GM19351 (cell line): ENCODE results near the gene AHI1.
A peak's percentile ranks its signal among the peaks of the same experiment; 100 is the strongest.
"Not testable (repeated sequence)": the region's sequence is repeated elsewhere in the genome, so short reads cannot be mapped to it uniquely, and the experiment has no call there.

Experiments
- ATAC-seq: cut with Tn5 transposase; IDR thresholded peaks from one replicate; pipeline ENCODE4 v1.9.1; 2021; ENCODE audit warnings: mild to moderate bottlenecking, moderate library complexity; ENCODE audit not compliant: unreplicated experiment

The AHI1 gene

DNA sequence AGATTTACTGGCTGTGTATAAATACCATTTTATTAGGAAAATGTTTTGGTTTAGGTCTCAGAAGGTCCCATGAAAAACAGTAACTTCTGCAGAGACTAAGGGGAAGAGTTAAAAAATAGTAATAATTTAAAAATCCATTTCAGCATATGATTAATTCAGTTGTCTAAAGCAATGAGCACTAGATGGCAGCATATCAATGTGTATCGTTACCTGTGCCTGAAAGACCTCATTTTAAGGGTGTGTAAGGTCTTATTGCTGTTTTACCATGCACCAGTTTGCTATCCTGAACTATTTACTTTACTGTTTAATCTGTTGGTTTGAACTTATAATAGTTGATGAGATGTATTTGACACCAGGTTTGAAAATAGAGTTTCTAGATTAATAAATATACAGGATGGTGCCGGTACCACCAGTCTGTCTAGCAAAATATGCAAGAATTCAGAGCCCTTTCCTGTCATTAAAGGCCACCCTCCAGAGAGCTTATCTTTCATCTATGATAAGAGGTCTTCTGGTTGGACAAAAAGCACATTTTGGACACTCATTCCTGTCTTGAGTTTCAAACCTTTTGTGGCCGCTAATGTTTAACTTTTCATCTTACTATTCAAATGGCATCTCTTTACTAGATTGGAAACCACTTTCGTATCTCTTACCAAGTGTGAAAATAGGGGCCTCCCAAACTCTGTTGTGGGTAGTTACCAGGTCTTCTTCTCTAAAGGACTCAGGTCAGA lies 8.9 kb upstream of the AHI1 start:
- ATAC-seq = peak; percentile 81

DNA sequence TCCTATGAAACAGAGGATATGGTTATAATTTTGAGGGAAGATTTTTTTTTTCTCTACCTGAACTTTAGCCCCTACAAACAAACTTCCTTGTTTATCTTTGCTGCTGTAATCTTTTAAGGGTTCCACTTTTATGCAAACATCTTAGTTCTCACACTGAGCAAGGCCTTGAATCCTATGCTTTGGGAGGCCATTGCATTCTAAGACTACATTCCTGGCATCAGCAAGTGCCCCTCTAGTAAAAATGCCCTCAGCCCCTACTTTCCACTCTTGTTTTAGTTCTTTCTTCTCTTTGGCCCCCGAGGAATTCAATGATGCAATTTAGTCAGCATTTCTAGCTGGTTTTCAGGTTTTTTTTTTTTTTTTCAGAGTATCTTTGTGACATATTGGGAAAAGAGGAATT lies 8.1 kb upstream of the AHI1 start:
- no peak for ATAC-seq

DNA sequence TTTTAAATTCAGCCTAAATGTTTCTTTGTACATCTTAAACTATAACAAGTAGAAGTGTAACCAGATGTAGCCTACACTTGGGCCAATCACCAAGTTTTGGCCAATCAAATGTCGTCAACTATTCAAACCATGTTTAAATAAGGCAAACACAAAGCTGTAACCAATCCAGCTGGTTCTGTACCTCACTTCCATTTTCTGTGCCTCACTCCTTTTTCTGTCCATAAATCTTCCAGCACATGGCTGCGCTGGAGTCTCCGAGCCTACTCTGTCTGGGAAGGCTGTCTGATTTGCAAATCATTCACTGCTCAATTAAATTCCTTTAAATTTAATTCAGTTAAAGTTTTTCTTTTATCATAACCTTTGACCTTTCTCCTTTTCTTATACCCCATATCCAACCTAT lies 7.7 kb upstream of the AHI1 start:
- ATAC-seq = no peak

DNA sequence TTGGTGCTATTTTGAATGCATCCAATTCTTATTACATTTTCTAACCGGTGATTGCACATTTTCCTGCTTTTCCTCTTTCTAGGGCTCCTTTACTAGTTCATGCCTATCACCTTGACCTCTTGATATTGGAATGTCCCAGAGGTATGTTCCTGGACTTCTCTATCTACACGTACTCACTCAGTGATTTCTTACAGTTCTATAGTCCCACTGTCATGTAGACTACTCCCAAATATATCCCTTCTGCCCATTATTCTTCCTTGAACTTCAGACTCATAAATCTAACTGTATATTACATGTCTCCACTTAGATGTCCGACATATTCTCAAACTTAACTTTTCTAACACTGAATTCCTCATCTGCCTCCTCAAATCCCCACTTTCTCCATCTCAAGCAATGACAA lies 7.2 kb upstream of the AHI1 start:
- no peak for ATAC-seq

DNA sequence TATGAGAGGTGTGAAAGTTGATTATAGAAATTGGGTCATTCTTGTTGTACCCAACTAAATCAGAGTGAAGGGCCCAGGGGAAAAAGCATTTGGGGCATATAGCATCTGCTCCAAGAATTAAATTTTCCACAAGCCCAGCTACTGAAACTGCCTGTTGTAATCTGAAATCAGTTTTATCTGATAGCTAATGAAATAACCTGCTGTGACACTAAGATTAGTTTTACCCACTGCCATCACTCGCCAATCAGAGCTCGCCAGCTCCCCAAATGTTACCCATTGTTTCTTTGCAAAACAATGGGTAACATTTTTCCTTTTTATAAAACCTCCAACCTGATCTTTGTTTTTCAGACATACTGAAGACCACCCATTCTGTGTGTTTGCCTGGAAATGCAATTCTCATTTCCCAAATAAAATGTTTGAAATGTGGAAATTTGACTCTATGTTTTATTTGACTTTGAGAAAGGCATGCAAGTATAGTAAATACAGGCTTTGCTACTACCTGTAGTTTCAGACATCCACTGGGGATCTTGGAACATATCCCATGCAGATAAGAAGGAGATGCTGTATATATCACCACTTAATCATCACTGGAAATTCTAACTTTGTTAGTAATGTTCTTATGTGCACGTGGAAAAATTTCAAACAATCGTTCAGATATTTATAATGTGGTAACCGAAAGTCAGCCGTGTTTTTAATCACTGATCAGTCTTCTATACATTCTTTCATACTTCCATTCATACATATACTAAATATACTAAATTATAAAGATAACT lies 6.3 kb upstream of the AHI1 start:
- no peak for ATAC-seq

DNA sequence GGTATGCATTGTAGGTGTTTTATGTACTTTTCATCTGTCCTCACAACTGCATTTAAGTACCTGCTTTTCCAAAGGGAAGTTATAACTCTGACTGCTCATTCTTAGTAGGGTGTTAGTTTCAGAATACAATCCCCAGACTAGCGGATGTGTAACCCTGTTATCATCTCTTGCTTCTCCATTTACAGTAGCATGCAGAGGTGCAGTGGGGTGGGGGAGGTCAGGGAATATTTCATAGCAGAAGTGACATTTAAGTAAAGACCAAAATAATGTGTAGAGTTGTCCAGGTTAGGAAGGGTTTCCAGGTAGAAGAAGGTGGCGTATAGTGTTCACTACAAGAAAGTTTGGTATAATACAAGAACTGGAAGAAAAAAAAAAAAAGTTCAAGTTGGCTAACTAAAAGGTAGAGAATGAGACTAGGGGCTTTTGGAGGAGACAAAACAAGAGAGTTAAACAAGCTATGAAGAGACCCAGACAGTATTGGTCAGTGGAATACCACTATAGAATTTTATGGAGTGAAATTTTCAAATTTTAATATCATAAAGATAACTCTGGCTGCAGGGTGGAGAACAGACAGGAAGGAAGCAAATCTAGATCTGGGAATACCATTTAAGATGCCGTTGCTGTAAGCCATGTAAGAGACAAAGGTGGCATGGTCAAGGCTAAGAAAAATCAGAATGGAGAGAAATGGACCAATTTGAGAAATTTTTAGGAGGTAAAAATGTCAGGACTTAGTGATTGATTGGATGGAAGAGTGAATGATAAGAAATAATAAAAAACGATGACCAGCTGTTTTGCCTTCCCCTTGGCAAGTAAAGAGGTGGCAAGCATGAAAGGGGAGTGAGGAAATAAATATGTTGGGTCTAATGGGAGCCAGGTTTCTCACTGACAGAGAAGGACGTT lies 2.2 kb upstream of the AHI1 start:
- no peak for ATAC-seq

DNA sequence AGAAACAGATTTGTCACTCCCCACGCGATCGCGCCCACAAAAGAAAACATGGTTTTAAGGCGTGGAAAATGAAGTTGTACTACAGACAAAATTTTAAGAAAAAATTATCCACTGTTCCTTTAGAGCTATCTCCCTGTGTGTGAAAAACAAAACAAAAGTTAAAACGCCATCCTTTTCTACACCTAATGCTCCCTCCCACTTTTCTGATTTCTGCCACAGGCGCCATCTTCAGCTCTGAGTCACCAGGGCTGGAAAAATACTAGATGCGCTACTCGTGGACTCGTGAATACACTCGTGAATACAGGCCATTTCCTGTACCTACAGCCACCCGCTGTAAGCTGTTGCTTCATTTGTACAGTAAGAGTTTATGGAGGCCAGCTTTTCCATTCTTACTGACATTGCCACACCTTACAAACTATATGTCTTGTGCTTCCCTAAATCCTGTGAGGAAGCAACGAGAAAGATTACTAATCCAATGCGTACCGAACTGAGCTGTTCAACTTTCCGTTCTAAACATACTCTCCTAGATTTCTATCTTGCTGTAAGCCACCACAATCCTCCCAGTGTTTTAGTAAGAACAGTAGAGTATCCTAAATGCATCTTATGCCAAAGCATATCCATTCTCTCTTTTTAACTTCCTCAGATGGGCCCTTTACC lies 773 bp upstream of the AHI1 start:
- ATAC-seq = peak; percentile 38

DNA sequence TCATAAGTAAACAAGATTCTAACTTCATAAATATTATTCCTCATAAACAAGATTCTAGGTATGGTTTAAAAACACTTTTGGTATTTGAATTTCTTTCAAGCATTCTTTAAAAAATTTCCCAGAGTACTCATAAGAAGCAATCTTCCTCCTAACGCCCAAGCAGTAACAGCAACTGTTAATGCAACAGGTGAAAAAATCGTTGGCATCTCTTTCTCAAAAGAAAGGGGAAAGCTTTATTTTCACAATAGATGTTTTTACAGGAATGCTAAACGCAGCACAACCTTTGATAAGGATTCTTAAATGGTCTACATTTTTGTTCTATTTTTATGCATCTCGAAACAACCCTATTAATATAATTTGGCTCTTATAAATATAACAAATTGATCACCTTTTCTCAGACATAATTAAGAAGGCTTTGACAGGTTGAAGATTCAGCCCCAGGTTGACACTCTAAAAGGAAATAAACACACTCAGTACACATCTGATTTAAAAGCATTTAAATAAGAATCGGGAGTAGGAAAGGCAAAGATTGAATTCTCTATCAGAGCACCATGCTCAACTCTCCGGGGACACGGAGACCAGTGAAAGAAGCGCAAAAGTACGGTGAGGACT lies 634 bp downstream of the AHI1 start:
- ATAC-seq = no peak

DNA sequence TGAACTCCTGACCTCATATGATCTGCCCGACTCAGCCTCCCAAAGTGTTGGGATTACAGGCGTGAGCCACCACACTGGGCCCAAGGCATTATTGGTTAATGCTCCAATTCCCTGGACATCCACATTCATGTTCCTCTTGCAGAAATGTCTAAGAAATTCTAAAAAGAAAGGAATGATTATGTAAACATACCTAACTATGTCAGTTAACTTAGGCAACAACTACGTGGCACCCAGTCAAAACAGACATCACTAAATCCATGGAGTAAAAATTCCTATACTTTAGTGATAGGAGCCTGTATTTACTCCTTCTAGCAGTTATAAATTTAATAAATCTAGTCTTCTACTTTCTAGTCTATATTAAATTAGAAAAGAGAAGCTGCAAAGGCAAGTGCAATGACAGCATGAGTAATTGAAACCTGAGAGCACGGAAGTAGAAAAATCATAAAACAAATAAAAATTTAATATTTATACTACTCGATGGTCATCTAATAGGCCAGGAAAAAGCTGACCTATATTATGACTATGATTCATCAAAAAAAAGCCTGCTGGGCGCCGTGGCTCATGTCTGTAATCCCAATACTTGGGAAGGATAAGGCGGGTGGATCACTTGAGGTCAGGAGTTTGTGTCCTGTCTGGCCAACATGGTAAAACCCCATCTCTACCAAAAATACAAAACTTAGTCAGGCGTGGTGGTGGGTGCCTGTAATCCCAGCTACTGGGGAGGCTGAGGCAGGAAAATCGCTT lies 4.2 kb downstream of the AHI1 start:
- no peak for ATAC-seq

DNA sequence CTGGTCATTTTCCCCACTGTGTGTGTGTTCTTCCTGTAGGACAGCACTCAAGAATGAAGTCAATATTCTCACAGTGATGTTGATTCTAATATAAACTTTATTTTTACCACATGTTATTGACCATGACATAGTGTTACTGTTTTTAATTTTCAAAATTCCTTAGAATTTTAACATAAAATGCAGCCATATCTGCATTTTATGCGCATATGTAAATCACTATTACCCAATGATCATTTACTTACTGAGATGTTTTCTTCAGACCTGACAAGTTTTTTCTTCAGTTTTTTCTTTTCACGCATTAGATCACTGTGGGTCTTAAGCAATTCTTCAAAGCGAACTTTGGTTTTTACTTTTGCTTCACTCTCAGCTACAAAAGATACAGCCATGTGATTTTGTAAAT lies 7.2 kb downstream of the AHI1 start:
- no peak for ATAC-seq

DNA sequence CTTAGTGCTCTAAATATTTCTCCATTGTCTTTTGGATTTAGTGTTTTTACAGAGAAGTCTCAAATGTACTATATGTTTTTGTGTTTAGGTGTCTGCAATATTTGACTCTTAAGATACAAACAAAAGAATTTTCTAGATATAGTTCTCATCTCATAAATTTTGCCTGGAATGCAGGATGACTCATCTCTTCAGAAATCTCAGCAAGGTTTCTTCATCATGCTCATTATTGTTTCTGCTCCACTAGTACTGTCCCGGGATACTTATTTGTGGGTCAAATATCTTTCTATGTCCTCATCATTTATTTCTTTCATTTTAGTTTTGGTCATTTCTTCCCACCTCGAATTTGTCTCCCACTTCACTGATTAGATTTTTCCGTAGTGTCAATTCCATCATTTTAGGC lies 9.5 kb downstream of the AHI1 start:
- no peak for ATAC-seq

DNA sequence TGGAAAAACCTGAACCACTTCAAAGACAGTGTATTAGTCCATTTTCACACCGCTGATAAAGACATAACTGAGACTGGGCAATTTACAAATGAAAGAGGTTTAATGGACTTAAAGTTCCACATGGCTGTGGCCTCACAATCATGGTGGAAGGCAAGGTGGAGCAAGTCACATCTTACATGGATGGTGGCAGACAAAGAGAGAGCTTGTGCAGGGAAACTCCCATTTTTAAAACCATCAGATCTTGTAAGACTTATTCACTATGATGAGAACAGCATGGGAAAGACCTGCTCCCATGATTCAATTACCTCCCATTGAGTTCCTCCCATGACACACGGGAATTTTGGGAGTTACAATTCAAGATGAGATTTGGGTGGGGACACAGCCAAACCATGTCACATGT lies 13.6 kb downstream of the AHI1 start:
- ATAC-seq = not testable (repeated sequence)

DNA sequence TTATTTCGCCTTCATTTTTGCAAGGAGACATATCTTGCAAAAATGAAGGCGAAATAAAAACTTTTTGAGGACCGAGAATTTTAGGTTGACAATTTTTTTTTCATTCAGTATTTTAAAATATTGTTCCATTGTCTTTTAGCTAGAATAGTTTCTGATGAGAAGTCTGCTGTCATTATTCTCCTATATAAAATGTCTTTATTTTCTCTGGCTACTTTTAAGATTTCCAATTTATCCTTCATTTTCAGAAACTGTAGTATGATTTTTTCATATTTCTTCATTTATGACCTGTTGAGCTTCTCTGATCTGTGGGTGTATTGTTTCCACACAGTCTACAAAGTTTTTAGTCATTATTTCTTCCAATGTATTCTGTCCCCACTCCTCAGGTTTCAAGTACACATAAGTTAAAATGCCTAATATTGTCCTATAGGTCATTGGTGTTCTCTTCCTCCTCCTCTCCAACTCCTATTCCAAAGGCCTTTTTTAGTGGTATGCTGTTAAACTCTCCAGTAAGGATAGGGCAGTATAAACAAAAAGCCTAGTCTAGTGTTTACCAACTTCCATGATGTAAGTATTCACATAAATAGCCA lies 15.7 kb downstream of the AHI1 start:
- ATAC-seq = no peak

DNA sequence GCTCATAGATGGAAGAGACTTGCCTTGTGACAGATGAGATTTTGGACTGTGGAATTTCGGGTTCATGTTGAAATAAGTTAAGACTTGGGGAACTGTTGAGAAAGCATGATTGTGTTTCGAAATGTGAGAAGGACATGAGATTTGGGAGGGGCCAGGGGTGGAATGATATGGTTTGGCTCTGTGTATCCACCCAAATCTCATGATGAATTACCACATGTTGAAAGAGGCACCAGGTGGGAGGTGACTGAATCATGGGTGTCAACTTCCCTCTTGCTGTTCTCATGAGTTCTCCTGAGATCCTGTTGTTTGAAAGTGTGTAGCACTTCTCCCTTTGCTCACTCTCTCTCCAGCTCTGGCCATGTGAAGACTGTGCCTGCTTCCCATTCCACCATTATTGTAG lies 17.9 kb downstream of the AHI1 start:
- no peak for ATAC-seq

DNA sequence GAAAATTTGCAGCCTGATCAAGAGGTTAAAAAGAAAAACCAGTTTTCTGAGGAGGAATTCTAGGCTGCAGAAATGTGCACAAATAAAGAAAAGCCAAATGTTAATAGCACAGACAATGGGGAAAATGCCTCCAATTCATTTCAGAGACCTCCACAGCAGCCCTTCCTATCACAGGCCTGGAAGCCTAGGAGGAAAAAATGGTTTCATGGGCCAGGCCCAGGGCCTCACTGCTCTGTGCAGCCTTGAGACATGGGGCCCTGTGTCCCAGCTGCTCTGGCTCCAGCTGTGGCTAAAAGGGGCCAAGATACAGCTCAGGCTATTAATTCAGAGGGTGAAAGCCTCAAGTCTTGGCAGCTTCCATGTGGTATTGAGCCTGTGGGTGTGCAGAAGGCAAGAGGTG lies 18.9 kb downstream of the AHI1 start:
- ATAC-seq = no peak

DNA sequence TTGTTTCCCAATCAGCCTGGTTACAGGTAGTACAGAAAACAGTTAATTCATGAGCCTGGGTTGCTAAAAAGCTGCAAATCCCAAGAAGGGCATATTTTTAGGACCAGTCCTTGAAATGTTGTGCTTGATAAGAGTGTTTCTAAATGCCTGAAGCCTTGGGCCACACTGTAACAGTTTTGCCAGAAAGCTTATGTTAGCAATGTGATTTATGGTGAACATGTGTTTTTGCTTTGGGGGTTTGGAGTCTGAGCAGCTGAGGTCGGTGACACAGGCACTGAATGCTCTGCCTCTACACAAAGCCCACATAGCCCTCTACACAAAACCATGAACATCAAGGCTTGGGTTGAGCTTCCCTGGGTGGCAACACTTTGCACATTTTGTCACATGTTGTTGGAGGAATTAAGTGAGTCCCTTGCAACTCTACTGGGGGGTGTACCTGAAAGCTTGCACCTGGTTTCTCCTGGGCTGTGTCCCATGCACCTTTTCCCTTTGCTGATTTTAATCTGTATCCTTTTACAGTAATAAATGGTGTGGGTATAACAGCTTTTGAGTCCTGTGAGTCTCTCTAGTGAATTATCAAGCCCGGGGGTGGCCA lies 22.2 kb downstream of the AHI1 start:
- ATAC-seq = no peak

DNA sequence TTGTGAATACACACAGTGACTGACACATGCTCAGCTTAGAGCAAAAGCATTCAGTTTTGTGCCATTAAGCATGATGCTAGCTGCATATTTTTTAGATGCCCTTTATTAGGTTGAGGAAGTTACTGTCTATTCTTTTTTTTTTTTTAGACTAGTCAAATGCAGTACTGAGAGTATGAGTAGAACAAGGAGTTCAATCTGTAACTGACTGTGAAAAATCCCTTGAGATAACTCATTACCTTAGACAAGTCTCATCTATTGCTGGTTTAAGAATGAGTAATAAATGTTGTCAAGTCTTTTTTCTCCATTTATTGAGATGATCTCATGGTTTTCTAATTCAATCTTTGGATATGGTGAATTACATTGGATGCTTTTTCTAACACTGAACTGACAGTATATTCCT lies 23.2 kb downstream of the AHI1 start:
- ATAC-seq = no peak

DNA sequence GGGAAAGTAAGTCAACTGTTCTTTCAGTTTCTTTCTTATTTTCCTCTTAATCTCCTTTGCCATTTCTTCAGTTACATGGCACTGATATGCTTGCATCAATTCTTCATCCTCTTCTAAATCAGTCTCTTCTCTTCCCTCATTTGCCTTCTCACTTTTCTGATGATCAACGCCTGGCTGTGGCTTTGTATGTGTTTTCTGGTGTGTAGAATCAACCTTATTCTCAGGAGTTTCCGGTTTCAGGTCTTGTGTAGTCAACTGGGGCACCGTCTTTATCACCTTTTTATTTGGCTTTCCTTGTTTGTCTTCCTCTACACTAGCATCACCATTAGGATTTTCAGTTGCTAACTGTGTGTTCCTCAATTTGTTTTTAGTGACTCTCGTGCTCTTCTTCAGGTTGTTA lies 31.6 kb downstream of the AHI1 start:
- peak; percentile 44 for ATAC-seq

DNA sequence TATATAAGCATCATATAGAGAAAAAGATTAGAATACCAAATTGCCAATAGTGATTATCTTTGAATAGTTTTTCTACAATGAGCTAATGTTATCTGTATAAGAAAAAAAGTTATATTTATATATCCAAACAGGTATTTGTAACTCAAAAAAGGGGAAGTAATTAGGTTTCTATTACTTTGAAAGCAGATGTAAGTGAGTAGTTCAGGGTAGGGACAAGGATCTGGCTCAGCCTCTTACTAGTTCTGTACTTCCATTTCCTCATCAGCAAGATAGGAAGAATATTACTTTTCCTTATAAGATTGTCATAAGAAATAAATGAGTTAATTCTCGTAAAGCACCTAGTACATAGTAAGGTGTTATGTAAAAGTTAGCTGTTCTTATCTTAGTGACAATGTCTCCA lies 32.2 kb downstream of the AHI1 start:
- peak; percentile 78 for ATAC-seq
